Prostate gland (tissue), 2 donors: Measurements from ENCODE around the gene TBX18.

Experiments
- POLR2A ChIP-seq: fragments of 450-650 bp; IDR thresholded peaks from one replicate; pipeline ENCODE4 v1.6.1; 2016; ENCODE audit warnings: antibody characterized with exemption, mild to moderate bottlenecking
- POLR2AphosphoS5 ChIP-seq: sonication (generic); formaldehyde crosslinking; IDR thresholded peaks from one replicate; pipeline ENCODE4 v1.6.1; 2017; ENCODE audit warnings: antibody characterized with exemption
- TF ChIP-seq, protein P1 (sequence below), 4 experiments: fragments of 200-600 bp in 2 of 4; fragments of 450-650 bp in 2 of 4; sonication (generic) in 2 of 4; IDR thresholded peaks; 1 replicate in 3 of 4; 2 replicates in 1 of 4; pipeline ENCODE4 v1.5.1; 2016 to 2019; ENCODE audit warnings: antibody characterized with exemption in 4 of 4, mild to moderate bottlenecking in 2 of 4, moderate library complexity in 2 of 4

DNA sequence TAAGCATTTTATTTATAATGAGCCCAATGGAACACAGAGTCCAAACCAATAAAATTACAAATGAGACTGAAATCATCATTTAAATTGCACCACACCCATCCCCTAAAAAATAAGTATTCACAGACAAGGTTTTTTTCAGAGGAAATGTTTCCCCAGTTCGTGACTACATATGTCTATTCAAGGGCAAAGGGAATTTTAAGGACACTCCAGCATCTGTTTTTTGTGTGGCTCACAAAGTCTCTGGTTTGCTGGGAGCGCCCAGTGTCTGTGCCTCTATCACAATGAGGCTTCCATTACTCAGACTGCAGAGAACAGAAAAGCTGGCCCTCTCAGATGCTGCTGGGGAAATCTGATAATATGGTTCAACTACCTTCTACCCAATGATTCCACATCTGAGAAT, 16.0 kb downstream of the TBX18 start:
- TF ChIP-seq, protein P1, sequence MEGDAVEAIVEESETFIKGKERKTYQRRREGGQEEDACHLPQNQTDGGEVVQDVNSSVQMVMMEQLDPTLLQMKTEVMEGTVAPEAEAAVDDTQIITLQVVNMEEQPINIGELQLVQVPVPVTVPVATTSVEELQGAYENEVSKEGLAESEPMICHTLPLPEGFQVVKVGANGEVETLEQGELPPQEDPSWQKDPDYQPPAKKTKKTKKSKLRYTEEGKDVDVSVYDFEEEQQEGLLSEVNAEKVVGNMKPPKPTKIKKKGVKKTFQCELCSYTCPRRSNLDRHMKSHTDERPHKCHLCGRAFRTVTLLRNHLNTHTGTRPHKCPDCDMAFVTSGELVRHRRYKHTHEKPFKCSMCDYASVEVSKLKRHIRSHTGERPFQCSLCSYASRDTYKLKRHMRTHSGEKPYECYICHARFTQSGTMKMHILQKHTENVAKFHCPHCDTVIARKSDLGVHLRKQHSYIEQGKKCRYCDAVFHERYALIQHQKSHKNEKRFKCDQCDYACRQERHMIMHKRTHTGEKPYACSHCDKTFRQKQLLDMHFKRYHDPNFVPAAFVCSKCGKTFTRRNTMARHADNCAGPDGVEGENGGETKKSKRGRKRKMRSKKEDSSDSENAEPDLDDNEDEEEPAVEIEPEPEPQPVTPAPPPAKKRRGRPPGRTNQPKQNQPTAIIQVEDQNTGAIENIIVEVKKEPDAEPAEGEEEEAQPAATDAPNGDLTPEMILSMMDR (IDR thresholded peaks at IDR 0.05) = no peak
- no peak for TF ChIP-seq POLR2A
- TF ChIP-seq POLR2AphosphoS5 = no peak
